Measurements from ENCODE around the gene SOSTDC1. TPM values are rescaled to one million over a fixed set of nuclear protein-coding genes. Genes with fewer than 3 reads are reported as not detected.

SOSTDC1 gene
- total RNA-seq, 3 donors from 2014 or later: 2.6 to 11.6 TPM; not detected in 1

DNA sequence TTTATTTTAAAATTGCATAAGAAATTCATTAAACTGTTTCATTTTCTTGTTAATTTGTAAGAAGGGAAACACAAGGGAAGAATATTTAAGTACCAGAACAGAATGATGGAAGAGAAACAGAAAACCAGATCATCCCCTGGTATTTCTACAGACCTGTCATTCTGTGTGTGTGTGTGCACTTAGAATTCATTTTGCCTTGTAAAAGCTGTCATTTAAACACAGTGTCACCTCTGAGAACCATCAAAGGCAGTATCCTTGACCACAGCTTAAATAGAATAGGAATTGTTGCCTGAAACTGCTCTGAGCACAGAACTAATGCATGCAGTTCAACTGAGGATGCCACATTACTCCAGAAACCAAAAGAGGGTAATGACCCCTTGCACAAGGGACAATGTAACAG lies 37.4 kb downstream of the SOSTDC1 start:
- TF ChIP-seq, protein P1, sequence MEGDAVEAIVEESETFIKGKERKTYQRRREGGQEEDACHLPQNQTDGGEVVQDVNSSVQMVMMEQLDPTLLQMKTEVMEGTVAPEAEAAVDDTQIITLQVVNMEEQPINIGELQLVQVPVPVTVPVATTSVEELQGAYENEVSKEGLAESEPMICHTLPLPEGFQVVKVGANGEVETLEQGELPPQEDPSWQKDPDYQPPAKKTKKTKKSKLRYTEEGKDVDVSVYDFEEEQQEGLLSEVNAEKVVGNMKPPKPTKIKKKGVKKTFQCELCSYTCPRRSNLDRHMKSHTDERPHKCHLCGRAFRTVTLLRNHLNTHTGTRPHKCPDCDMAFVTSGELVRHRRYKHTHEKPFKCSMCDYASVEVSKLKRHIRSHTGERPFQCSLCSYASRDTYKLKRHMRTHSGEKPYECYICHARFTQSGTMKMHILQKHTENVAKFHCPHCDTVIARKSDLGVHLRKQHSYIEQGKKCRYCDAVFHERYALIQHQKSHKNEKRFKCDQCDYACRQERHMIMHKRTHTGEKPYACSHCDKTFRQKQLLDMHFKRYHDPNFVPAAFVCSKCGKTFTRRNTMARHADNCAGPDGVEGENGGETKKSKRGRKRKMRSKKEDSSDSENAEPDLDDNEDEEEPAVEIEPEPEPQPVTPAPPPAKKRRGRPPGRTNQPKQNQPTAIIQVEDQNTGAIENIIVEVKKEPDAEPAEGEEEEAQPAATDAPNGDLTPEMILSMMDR (IDR thresholded peaks at IDR 0.05): no peak
- TF ChIP-seq POLR2AphosphoS5 (IDR thresholded peaks at IDR 0.05): no peak
- TF ChIP-seq POLR2A (IDR thresholded peaks at IDR 0.05): no peak
- intact Hi-C loops (cut with DNase I; ENCODE audit: low total_unique reads): no loop called here
- H3K27me3 ChIP-seq: no peaks in the 10 kb centered on the region
- no peak overlapping the region for H3K27ac ChIP-seq
- no peaks in the 10 kb centered on the region for H3K36me3 ChIP-seq
- H3K4me3 ChIP-seq: no peak overlapping the region
- no peaks in the 10 kb centered on the region for H3K9me3 ChIP-seq
- no peaks in the 10 kb centered on the region for H3K4me1 ChIP-seq
- no peak for DNase-seq (ENCODE audit: low spot score in 2 of 2)

DNA sequence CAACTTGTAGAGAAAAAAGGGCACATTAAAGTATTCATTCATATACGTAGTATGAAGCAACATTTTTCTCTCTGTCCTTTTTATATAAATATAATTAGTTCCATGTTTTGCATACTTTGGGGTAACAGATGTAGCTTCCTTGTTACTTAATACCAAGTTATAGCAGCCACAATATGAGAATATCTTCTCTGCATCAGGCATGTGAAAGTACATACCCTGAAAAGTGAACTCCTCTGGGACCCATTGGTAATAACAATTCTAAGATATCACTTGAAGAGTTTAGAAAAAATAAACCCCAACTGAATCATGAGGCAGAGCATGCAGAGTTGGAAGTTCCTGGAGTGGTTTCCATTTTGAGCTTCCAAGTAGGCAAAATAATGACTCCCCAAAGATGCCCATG lies 41.8 kb downstream of the SOSTDC1 start:
- Histone ChIP-seq H3K4me1 (peaks cover 0 to 3% of the 10 kb centered on the region in 2 donors), H3K4me3 (no peak overlapping the region), H3K36me3 (no peaks in the 10 kb centered on the region), H3K9me3 (no peaks in the 10 kb centered on the region), H3K27ac (no peak overlapping the region), H3K27me3 (no peaks in the 10 kb centered on the region)
- intact Hi-C loops (cut with DNase I; ENCODE audit: low total_unique reads): no loop called here
- DNase-seq (ENCODE audit: low spot score in 2 of 2): no peak
- TF ChIP-seq POLR2AphosphoS5 (IDR thresholded peaks at IDR 0.05): no peak
- TF ChIP-seq, protein P1 (IDR thresholded peaks at IDR 0.05): no peak
- no peak for TF ChIP-seq POLR2A (IDR thresholded peaks at IDR 0.05)

DNA sequence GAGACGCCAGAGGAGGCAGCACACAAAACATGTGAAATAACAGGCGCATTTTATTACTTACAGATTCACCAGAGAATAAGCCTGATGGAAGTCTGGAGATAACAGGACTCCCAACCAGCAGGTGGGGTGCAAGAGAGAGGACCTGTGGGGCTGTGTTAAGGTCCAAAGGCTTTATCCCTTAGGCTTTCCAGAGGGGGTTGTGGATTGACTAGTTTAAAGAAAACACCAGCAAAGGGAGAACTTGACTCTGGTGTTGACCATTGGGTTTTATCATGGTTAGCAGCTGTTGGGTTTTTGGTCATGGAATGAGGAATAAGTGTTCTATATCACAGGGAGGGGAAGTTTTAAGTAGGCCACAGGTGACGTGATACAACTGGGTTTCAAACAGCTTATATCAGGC lies 42.6 kb downstream of the SOSTDC1 start:
- TF ChIP-seq, protein P1 (IDR thresholded peaks at IDR 0.05): no peak
- TF ChIP-seq POLR2AphosphoS5 (IDR thresholded peaks at IDR 0.05) (no peak), POLR2A (IDR thresholded peaks at IDR 0.05) (no peak)
- Histone ChIP-seq H3K27ac (peak overlapping the region; percentile 20 to 98), H3K27me3 (no peaks in the 10 kb centered on the region), H3K4me3 (no peak overlapping the region), H3K36me3 (no peaks in the 10 kb centered on the region), H3K9me3 (no peaks in the 10 kb centered on the region), H3K4me1 (peaks cover 0 to 3% of the 10 kb centered on the region in 2 donors)
- intact Hi-C loops (cut with DNase I; ENCODE audit: low total_unique reads): no loop called here
- no peak for DNase-seq (ENCODE audit: low spot score in 2 of 2)

DNA sequence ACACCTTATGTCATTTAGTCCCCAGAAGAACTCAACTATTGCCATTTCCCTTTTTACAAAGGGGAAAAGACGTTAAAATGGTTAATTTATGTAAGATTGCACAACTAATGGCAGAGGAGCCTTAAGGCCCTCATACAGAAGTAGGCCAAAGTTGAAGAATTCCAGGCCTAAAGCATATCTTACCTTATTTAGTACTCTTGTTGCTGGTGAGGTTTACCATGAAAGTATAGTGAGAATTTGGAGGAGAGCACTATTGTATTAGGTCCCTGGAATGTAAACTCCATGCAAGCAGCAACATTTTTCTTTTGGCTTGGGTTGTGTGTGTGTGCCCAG lies 43.5 kb downstream of the SOSTDC1 start:
- H3K27ac ChIP-seq: peak overlapping the region; percentile 98
- peak overlapping the region in 2 of 3 donors; percentile 73 to 78 for H3K4me3 ChIP-seq
- no peak for DNase-seq (ENCODE audit: low spot score in 2 of 2)
- H3K4me1 ChIP-seq: peaks cover 0 to 3% of the 10 kb centered on the region in 2 donors
- TF ChIP-seq POLR2A (IDR thresholded peaks at IDR 0.05): no peak
- TF ChIP-seq, protein P1 (IDR thresholded peaks at IDR 0.05): no peak
- no peak for TF ChIP-seq POLR2AphosphoS5 (IDR thresholded peaks at IDR 0.05)
- H3K9me3 ChIP-seq: no peaks in the 10 kb centered on the region
- intact Hi-C loops (cut with DNase I; ENCODE audit: low total_unique reads): no loop called here
- no peaks in the 10 kb centered on the region for H3K36me3 ChIP-seq
- no peaks in the 10 kb centered on the region for H3K27me3 ChIP-seq

DNA sequence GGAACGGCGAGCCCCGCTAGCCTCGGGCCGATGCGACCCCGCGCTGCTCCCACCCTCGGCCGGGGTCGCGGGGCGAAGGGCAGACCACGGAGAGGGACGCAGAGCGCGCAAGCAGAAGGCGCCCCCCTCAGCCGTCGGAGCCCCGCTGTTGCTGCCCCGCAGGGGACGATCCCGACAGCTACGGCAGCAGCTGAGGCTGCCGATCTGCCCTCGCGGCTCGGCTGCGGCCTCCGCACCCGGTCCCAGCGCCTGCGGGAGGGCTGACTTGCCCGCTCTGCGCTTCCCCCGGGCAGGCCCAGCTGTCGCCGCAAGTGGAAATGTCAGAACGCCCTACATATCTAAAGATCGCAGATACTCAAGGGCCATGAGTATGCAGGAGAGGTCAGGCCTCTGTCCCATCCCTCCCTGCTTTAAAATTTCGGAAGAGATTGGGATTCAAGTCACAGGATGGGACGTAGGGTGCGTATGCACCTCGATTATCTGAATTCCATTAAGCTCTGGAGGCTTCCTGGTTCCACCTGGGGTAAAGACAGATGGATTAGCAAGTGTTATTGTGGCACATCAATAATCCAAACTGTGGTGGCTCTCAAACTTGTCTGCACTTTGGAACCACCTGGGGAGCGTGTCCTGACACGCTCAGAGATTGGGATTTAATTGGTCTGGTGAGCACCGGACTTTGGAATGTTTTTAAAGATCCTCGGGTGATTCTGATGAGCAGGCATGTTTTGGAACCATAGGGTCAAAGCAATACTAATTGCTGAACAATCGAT lies 44.0 kb downstream of the SOSTDC1 start, which contains the start of gene CRPPA:
Gene CRPPA (minus strand): TSS at position 206 of the 770 bp plus-strand sequence. CDS start 216 bp downstream, outside the sequence.
- Histone ChIP-seq H3K36me3 (no peaks in the 10 kb centered on the region), H3K27ac (peak within 1 kb of the TSS; percentile 98), H3K4me1 (peaks cover 0 to 3% of the 10 kb centered on the region in 2 donors), H3K27me3 (no peaks in the 10 kb centered on the region), H3K4me3 (peak within 1 kb of the TSS; percentile 62 to 78 (median 73)), H3K9me3 (no peaks in the 10 kb centered on the region)
- DNase-seq (ENCODE audit: low spot score in 2 of 2): peak in 1 of 2 donors; percentile 64
- TF ChIP-seq POLR2A (IDR thresholded peaks at IDR 0.05): no peak
- no peak for TF ChIP-seq POLR2AphosphoS5 (IDR thresholded peaks at IDR 0.05)
- TF ChIP-seq, protein P1 (IDR thresholded peaks at IDR 0.05): no peak
- intact Hi-C loops (cut with DNase I; ENCODE audit: low total_unique reads): no loop called here
